Osteoblast (primary cell): ENCODE measurements around the gene BCKDHA. TPM values are rescaled to one million over a fixed set of nuclear protein-coding genes. Genes with fewer than 3 reads are reported as not detected.

ENCODE experiments used
- DNase-seq: peaks from one replicate; pipeline ENCODE4 v3.0.0; 2011; ENCODE audit warnings: low spot score, mixed read lengths; ENCODE audit not compliant: insufficient read length; ENCODE audit errors: missing footprints
- H2AFZ ChIP-seq: 2 replicates; pipeline ENCODE4 v1.6.0; 2011; ENCODE audit warnings: mild to moderate bottlenecking, low read length
- H3K27ac ChIP-seq: 2 replicates; pipeline ENCODE4 v1.5.1; 2011; ENCODE audit warnings: mild to moderate bottlenecking, low read depth, low read length, moderate library complexity
- H3K27me3 ChIP-seq: 2 replicates; pipeline ENCODE4 v1.6.0; 2012; ENCODE audit warnings: mild to moderate bottlenecking, control low read depth, inconsistent platforms, low read length, moderate library complexity; ENCODE audit not compliant: insufficient read depth
- H3K36me3 ChIP-seq: 2 replicates; pipeline ENCODE4 v1.5.1; 2011; ENCODE audit warnings: mild to moderate bottlenecking, low read length, control low read depth, moderate library complexity; ENCODE audit not compliant: insufficient read depth
- H3K4me1 ChIP-seq: 2 replicates; pipeline ENCODE4 v1.5.1; 2011; ENCODE audit warnings: mild to moderate bottlenecking, low read length, control low read depth, moderate library complexity; ENCODE audit not compliant: insufficient read depth
- H3K4me2 ChIP-seq: 2 replicates; pipeline ENCODE4 v1.6.0; 2011; ENCODE audit warnings: mild to moderate bottlenecking, low read length; ENCODE audit not compliant: insufficient read depth
- H3K4me3 ChIP-seq: fragments of 200-600 bp; sonication (generic); 3 replicates; pipeline ENCODE4 v1.5.1; 2012; ENCODE audit warnings: mild to moderate bottlenecking, low read length, inconsistent platforms; ENCODE audit not compliant: insufficient read depth
- H3K79me2 ChIP-seq: 2 replicates; pipeline ENCODE4 v1.6.0; 2012; ENCODE audit warnings: mild to moderate bottlenecking, low read length, control low read depth, inconsistent platforms; ENCODE audit not compliant: insufficient read depth
- H3K9me3 ChIP-seq: 2 replicates; pipeline ENCODE4 v1.5.1; 2011; ENCODE audit warnings: low read depth, low read length, control low read depth
- H4K20me1 ChIP-seq: 2 replicates; pipeline ENCODE4 v1.6.0; 2012; ENCODE audit warnings: mild to moderate bottlenecking, low read length, control low read depth; ENCODE audit not compliant: insufficient read depth
- total RNA-seq: library from RNA; depleted of rRNA; stranded (reverse); fragments of >200 nt; gene quantifications from 2 replicates; pipeline ENCODE4 v1.2.3, GENCODE V29; 2012
- TF ChIP-seq, protein P1 (sequence below): IDR thresholded peaks from 2 replicates; pipeline ENCODE4 v1.5.1; 2011; ENCODE audit warnings: mild to moderate bottlenecking, low read depth, low read length, moderate library complexity; ENCODE audit errors: extremely low read depth

BCKDHA gene
- total RNA-seq, 1 donor = 37.3 TPM

DNA sequence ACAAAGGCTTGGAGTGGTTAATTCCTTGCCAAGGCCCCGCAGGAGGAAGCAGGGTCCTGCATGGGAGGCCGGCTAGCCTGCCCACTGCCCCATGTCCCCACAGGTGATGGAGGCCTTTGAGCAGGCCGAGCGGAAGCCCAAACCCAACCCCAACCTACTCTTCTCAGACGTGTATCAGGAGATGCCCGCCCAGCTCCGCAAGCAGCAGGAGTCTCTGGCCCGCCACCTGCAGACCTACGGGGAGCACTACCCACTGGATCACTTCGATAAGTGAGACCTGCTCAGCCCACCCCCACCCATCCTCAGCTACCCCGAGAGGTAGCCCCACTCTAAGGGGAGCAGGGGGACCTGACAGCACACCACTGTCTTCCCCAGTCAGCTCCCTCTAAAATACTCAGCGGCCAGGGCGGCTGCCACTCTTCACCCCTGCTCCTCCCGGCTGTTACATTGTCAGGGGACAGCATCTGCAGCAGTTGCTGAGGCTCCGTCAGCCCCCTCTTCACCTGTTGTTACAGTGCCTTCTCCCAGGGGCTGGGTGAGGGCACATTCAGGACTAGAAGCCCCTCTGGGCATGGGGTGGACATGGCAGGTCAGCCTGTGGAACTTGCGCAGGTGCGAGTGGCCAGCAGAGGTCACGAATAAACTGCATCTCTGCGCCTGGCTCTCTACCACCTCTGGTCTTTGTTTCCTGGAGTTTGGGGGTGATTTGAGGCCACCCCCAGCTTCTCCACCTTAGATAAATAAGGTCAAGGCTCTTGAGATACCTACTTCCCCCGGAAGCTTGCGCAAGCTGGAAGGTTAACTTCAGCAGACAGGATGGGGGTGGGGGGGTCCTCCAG is 26.9 kb downstream of the BCKDHA start:
- Histone ChIP-seq H3K4me1 (peaks cover 4% of the 10 kb centered on the region), H4K20me1 (no peaks in the 10 kb centered on the region), H3K9me3 (no peaks in the 10 kb centered on the region), H3K27me3 (no peaks in the 10 kb centered on the region), H3K36me3 (peaks cover 23% of the 10 kb centered on the region), H3K79me2 (no peaks in the 10 kb centered on the region), H3K27ac (no peak overlapping the region), H3K4me2 (no peak overlapping the region), H2AFZ (no peak overlapping the region), H3K4me3 (no peak overlapping the region)
- DNase-seq = peak; percentile 50
- TF ChIP-seq, protein P1, sequence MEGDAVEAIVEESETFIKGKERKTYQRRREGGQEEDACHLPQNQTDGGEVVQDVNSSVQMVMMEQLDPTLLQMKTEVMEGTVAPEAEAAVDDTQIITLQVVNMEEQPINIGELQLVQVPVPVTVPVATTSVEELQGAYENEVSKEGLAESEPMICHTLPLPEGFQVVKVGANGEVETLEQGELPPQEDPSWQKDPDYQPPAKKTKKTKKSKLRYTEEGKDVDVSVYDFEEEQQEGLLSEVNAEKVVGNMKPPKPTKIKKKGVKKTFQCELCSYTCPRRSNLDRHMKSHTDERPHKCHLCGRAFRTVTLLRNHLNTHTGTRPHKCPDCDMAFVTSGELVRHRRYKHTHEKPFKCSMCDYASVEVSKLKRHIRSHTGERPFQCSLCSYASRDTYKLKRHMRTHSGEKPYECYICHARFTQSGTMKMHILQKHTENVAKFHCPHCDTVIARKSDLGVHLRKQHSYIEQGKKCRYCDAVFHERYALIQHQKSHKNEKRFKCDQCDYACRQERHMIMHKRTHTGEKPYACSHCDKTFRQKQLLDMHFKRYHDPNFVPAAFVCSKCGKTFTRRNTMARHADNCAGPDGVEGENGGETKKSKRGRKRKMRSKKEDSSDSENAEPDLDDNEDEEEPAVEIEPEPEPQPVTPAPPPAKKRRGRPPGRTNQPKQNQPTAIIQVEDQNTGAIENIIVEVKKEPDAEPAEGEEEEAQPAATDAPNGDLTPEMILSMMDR = no peak

DNA sequence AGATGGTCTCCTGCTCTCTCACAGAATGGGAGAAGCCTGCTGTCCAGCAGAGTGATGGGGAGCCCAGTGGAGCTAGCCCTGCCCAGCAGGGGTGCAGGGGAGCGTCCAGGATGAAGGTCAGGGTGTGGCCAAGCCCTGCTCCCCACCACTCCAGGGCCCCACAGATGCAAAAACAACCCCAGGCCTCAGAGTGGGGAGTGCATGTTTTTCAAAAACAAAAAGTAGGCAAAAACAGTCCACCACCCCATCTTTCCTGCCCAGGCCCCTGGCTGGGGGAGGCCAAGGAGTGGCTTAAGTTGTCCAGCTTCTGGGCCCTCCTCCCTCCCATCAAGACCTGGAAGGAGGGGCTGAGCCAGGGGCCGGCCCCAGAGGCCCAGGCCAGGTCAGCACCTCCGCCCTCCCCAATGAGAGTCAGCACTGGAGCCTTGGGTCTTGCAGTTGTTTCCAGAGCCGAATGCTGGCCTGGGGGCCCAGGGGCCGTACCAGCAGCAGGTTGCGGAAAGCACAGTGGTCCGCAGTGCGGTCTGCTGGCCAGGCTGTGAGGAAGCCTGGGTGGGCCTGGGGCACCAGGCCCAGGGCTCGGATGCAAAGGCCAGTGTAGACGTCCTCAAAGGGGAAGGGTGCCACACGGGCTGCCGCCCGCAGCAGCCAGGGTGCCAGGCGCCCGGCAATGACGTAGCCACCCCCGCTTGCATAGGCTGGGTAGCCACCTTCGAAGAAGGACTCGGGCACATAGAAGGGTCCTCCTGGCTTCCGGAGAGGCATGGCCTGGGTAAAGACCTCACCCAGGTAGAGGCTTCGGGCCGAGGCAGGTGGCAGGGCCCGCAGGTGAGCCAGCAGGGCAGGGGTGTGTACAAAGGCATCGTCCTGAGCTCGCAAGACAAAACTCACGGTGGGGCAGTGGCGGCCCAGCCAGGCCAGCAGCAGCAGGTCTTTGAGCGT is 27.8 kb downstream of the BCKDHA start:
- TF ChIP-seq, protein P1 = no peak
- Histone ChIP-seq H2AFZ (no peak overlapping the region), H4K20me1 (no peaks in the 10 kb centered on the region), H3K4me1 (peaks cover 4% of the 10 kb centered on the region), H3K36me3 (peaks cover 16% of the 10 kb centered on the region), H3K9me3 (no peaks in the 10 kb centered on the region), H3K27me3 (no peaks in the 10 kb centered on the region), H3K4me3 (no peak overlapping the region), H3K79me2 (no peaks in the 10 kb centered on the region), H3K27ac (no peak overlapping the region), H3K4me2 (no peak overlapping the region)
- peak; percentile 86 for DNase-seq

DNA sequence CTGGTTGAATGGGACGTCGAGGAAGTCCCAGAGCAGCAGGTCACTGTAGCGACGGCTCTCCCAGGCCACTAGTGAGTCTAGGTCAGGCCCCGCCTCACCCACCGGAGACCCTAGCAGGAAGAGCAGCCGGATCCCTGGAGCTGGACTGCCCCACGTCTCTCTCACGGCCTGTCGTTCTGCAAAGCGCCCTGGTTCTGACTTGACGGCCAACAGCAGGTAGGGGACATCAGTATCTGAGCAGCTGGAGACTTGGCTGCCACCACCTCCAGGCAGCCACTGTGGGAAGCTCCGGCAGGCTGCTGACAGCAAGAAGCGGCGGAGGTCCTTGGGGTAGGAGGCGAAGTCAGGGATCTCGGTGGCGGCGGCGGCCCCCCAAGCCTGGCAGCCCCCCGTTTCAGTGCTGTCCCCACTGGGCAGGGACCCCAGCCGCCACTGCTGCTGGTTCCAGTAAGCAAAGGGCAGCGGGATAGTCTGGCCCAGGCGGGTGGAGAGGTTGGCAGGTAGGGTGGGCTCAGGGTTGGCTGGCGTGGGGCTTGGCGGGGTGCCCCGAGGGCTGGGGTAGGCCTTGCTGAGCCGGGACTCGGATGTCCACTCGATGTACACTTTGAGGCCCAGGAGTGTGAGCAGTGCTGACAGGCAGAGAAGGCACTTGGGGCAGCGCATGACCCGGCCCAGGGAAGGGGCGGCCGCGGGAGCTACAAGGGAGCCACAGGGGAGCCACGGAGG is 28.7 kb downstream of the BCKDHA start:
- peak; percentile 41 for DNase-seq
- H3K36me3 ChIP-seq = peaks cover 13% of the 10 kb centered on the region
- H3K79me2 ChIP-seq = no peaks in the 10 kb centered on the region
- TF ChIP-seq, protein P1 = no peak
- H2AFZ ChIP-seq = no peak overlapping the region
- peaks cover 4% of the 10 kb centered on the region for H3K4me1 ChIP-seq
- no peak overlapping the region for H3K27ac ChIP-seq
- H3K4me3 ChIP-seq = no peak overlapping the region
- peaks cover 4% of the 10 kb centered on the region for H4K20me1 ChIP-seq
- H3K27me3 ChIP-seq = no peaks in the 10 kb centered on the region
- no peak overlapping the region for H3K4me2 ChIP-seq
- no peaks in the 10 kb centered on the region for H3K9me3 ChIP-seq
